ENCODE results near the gene ERC2.

DNA sequence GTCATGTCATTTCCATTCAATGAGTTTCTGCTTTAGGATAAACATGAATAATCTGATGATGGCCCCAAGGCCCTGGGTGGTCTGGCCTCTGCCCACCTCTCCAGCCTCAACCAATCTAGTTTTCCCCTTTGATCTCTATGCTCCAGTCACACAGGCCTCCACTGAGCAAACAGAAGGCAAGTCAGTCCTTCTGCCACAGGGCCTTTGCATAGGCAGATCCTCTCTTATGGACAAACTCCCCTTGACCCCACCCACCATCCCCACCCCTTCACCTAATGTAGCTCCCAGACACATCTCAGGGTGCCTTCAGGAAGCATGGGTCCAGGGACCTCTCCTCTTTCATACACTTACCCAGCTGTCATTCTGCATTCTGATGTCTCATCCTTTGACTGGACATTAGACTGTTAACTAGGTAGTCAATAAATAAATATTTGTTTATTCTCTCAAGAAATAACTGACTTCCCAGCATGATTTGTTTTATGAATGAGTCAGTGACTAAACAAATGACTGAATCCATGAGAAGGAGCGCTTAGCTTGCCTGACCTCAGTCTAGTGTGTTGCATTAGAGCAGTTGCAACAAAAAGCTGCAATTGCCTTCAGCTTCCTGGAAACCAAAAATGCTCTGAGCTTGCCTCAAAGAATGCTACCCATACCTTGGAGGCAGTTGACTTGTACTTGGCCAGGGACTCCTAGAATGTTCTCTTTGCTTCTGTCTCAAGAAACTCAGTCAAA, 594.6 kb downstream of the ERC2 start:
- TF ChIP-seq GATA2 (IDR thresholded peaks at IDR 0.05; ENCODE audit: low read depth, low read length) (no peak), GATA3 (IDR thresholded peaks at IDR 0.05; ENCODE audit: low read depth, low read length) (no peak)

Data from SH-SY5Y (cell line).